SJCRH30 (cell line): ENCODE measurements around the gene CHST12. TPM values are rescaled to one million over a fixed set of nuclear protein-coding genes. Genes with fewer than 3 reads are reported as not detected.

Experiments used
- DNase-seq, 2 experiments: peaks; one replicate each; pipeline ENCODE4 v3.0.0-alpha.2; 2015 to 2020
- H3K27ac ChIP-seq: fragments of 250-450 bp; sonication (Bioruptor Pico); 2 replicates; pipeline ENCODE4 v1.5.1; 2020; ENCODE audit warnings: mild to moderate bottlenecking, moderate library complexity
- H3K27me3 ChIP-seq: fragments of 250-450 bp; sonication (Bioruptor Pico); 2 replicates; pipeline ENCODE4 v1.5.1; 2020; ENCODE audit warnings: mild to moderate bottlenecking, moderate library complexity
- H3K36me3 ChIP-seq: fragments of 250-450 bp; sonication (Bioruptor Pico); 2 replicates; pipeline ENCODE4 v1.5.1; 2020; ENCODE audit warnings: mild to moderate bottlenecking, moderate library complexity
- H3K4me1 ChIP-seq: fragments of 250-450 bp; sonication (Bioruptor Pico); 2 replicates; pipeline ENCODE4 v1.5.1; 2020; ENCODE audit warnings: mild to moderate bottlenecking, moderate library complexity
- H3K4me3 ChIP-seq: fragments of 250-450 bp; sonication (Bioruptor Pico); 2 replicates; pipeline ENCODE4 v1.5.1; 2020; ENCODE audit warnings: mild to moderate bottlenecking, moderate library complexity
- H3K9me3 ChIP-seq: fragments of 250-450 bp; sonication (Bioruptor Pico); replicated peaks from 2 replicates; pipeline ENCODE4 v1.5.1; 2020; ENCODE audit warnings: mild to moderate bottlenecking, moderate library complexity
- total RNA-seq: library from RNA; depleted of rRNA; stranded (reverse); fragments of >200 nt; shearing (Covaris generic); gene quantifications from 2 replicates; pipeline ENCODE4 v1.2.3, GENCODE V29; 2014; rRNA removed

The CHST12 gene
- total RNA-seq, 1 experiment from 2014 or later = 7.8 TPM

DNA sequence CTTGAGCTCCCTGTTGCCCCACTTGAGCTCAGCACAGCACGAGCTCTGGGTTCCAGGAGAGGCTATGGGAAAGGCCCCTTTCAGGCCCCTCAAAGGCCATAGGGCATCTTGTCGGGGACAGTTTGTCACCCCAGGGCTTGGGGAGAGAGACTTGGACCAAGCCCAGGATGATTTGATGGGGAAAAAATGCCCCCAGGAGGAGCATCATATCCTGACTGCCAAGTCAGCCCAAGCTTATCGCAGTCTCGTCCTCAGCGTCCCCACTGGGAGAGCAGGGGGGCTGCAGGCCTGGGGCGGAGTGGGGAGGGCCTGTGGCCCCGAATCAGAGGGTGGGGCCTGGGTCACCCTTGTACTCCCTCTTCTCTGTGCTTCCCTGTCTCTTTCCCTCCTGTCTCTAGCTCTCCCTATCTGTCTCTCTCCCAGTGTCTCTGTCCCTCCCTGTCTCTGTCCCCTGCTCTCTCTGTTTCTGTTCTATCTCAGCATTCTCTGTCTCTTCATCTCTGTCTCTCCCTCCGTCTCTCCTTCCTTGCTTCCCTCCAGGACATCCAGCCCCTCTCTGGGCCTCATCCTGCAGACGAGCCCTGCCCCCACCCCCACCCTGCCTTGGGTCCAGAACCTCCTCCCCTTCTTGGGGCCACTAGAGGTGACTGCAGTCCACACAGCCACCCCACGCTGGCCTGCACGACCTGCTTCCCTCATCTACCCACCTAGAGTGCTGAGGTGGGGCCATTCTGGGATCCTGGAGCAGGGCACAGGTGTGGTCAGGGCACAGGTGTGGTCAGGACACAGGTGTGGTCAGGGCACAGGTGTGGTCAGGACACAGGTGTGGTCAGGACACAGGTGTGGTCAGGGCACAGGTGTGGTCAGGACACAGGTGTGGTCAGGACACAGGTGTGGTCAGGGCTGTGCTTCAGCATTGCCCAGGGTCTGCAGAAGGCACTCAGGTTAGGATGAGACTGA lies 90.1 kb downstream of the CHST12 start:
- no peaks in the 10 kb centered on the region for H3K9me3 ChIP-seq
- H3K4me1 ChIP-seq = peaks cover 56% of the 10 kb centered on the region
- H3K27me3 ChIP-seq = no peaks in the 10 kb centered on the region
- no peak for DNase-seq
- H3K27ac ChIP-seq = no peak overlapping the region
- no peak overlapping the region for H3K4me3 ChIP-seq
- no peaks in the 10 kb centered on the region for H3K36me3 ChIP-seq

DNA sequence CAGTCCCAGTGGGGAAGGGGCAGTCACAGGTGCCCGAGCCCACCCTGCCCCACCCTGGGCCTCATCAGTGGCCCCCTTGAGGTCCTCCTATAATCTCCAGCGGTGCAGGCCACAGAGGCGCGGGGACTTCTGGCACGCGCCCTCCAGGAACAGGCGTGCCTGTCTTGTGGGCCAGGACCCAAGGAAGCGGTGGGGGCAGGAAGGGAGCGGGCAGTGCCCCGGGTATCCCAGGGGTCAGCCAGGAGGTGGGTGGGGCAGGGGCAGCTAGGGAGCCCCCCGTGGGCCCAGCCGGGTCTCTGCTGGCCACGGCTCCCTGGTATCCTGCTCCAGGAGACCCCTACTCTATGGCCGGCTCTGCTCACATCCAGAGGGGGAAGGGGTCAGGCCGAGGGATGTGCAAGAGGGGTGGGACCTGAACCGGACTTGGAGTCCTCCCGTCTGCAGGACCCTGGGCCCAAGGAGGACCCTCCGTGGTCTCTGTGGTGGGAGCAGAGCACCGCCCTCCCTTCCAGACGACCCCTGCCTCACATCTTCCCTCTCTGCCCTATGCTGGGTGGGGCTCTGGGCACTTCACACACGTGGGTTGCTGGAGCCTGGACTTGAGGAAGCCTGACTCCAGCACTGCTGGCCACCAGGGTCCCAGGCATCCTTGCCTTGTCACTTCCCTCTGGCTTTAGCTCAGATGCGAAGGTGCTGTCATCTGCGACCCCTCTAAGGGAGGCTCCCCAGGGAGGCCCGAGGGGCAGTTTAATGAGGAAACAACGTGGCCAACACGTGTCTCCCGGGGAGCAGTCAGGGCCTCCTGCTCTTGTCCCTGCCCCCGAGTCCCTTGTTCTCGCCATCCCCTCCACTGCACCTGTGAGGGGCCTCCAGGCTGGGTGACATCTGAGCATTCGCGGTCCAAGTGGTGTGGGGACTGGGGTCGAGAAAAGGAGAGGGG lies 91.0 kb downstream of the CHST12 start:
- DNase-seq = peak in 1 of 2 experiments; percentile 56
- Histone ChIP-seq H3K27me3 (no peaks in the 10 kb centered on the region), H3K4me1 (peaks cover 61% of the 10 kb centered on the region), H3K36me3 (no peaks in the 10 kb centered on the region), H3K27ac (peak overlapping the region; percentile 100), H3K4me3 (no peak overlapping the region), H3K9me3 (no peaks in the 10 kb centered on the region)

DNA sequence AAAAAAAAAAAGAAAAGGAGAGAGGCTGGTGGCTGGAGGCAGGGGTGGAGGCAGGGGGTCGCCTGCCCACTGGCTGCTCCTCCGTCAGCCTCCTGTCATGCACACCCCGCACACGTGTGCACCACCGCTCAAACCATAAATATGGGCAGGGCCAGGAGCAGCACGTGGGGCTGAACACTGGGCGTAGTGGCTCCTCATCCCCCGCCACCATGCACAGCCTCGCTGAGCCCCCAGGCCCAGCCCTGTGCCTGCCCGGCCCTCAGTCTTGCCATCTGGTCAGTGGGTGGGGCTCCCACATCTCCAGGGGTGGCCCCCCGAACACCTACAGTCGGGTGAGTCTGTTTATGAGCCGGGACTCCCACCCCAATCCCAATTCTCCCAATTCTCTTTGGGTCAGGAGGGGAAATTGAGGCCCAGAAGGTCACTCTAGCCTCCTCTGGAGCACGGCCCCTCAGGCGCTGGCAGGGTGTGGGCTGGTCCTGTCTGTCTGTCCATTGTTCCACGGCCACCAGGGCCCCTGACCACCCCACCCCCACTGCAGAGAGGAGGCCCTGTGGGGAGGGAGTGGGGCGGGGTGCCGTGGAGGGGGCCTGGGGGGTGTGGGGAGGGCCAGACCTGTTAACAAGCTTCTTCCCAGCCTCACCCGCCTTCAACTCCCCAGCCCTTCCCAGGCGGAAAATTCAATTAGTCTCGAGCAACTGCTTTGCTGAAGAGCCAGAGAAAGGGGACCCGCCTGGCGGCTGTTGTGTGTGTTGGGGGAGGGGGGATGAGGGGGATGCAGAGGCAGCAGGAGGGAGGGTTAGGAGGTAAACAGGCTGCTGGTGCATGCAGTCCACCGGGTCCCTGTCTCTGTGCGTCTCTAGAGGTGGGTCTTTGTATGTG lies 92.2 kb downstream of the CHST12 start:
- Histone ChIP-seq H3K36me3 (no peaks in the 10 kb centered on the region), H3K4me1 (peaks cover 67% of the 10 kb centered on the region), H3K27me3 (no peaks in the 10 kb centered on the region), H3K4me3 (peak overlapping the region; percentile 31), H3K27ac (peak overlapping the region; percentile 100), H3K9me3 (no peaks in the 10 kb centered on the region)
- DNase-seq = peak; percentile 99 to 100

DNA sequence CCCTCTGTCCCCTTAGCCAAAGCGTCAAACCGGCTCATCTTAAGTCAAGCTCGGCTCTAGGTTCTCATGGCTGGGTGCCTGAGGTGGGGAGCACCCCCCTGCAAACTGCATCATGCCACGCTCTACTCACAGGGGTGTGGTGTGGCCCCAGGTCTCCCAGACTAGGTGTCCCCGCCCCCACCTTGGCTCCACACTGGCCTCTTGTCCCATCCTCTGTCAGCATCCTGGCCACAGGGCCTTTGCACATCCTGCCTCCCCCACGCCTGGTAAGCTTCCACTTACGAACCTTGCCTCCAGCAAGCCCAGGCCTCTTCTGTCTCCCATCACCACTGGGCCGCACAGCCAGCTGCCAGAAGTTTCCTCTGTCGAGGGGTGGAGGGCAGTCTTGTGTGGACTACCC lies 93.0 kb downstream of the CHST12 start:
- Histone ChIP-seq H3K27ac (peak overlapping the region; percentile 100), H3K4me3 (peak overlapping the region; percentile 31), H3K9me3 (no peaks in the 10 kb centered on the region), H3K36me3 (no peaks in the 10 kb centered on the region), H3K4me1 (peaks cover 71% of the 10 kb centered on the region), H3K27me3 (no peaks in the 10 kb centered on the region)
- peak in 1 of 2 experiments; percentile 64 for DNase-seq

- Histone ChIP-seq H3K9me3 (no peaks in the 10 kb centered on the region), H3K27me3 (no peaks in the 10 kb centered on the region), H3K27ac (peak overlapping the region; percentile 100), H3K4me3 (peak overlapping the region; percentile 54), H3K36me3 (no peaks in the 10 kb centered on the region), H3K4me1 (peaks cover 71% of the 10 kb centered on the region)
- no peak for DNase-seq
These were observed 93.7 kb downstream of the CHST12 start for GRCh38 chr7:2497065-2497464.

DNA sequence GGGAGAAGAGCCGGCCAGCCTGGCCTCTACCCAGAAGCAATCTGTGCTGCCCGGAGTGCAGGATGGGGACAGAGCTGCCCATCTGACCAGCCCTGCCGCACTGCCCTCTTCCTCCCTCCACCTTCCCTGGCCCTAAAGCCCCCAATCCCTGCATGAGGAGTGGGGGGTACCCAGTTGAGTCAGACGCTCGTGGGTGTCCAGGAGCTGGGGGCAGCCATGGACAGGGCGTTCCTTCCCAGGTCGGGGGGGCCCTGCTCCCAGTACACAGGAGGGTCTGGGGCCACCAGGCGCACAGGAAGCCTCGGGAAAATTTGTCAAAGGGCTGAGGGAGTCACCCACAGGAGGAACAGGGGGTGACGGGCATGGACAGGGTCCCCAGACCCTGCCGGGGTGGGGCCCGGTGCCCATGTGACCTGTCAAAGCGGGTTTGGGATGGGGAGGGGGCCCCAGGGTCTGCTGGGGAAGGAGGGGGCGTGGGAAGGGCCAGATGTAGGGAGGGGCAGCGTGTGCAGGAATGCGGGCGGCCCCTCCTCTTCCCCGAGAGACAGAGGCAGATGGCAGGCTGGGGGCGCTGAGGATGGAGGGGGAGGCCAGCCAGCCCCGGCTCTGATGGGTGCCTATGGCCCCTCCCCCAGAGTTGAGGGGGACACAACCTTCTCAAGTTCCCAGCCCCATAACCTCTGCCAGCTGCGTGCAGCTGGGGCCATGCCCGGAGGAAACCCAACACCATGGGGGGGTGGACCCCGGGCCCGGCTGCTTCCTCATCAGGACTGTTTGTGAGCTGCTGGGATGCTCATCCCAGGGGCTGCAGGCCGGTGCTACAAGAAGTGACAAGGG lies 94.3 kb downstream of the CHST12 start:
- Histone ChIP-seq H3K36me3 (no peaks in the 10 kb centered on the region), H3K4me3 (peak overlapping the region; percentile 54), H3K4me1 (peaks cover 71% of the 10 kb centered on the region), H3K9me3 (no peaks in the 10 kb centered on the region), H3K27me3 (no peaks in the 10 kb centered on the region), H3K27ac (peak overlapping the region; percentile 100)
- DNase-seq = peak; percentile 99

Other genes starting within 250 kb of the CHST12 start
- gene MAD1L1, start 170.7 kb upstream of the CHST12 start, total RNA-seq = 25.9 and 31.5 TPM in 2 replicates
- gene MRM2, start 161.4 kb upstream of the CHST12 start, total RNA-seq = 39.6 and 42.4 TPM in 2 replicates
- 71.2 and 91.3 TPM in 2 replicates for gene NUDT1, start 161.4 kb upstream of the CHST12 start, total RNA-seq
- 18.0 and 27.5 TPM in 2 replicates for gene SNX8, start 89.2 kb upstream of the CHST12 start, total RNA-seq
- gene EIF3B, start 48.8 kb upstream of the CHST12 start, total RNA-seq = 205 and 212 TPM in 2 replicates
- not detected in 2 replicates for gene GRIFIN, start 72.8 kb downstream of the CHST12 start, total RNA-seq
- 20.3 and 25.2 TPM in 2 replicates for gene LFNG, start 116.2 kb downstream of the CHST12 start, total RNA-seq
- 38.5 and 41.5 TPM in 2 replicates for gene BRAT1, start 151.9 kb downstream of the CHST12 start, total RNA-seq
- 5.0 and 5.1 TPM in 2 replicates for gene IQCE, start 155.4 kb downstream of the CHST12 start, total RNA-seq
- gene TTYH3, start 228.4 kb downstream of the CHST12 start, total RNA-seq = 54.9 and 58.8 TPM in 2 replicates